Karpas-422 (cell line): ENCODE results near the gene MXD4. TPM values are rescaled to one million over a fixed set of nuclear protein-coding genes. Genes with fewer than 3 reads are reported as not detected.

Experiments
- DNase-seq: peaks from one replicate; pipeline ENCODE4 v3.0.0-alpha.2; 2015
- H2AFZ ChIP-seq: fragments of 200-600 bp; sonication (generic); 2 replicates; pipeline ENCODE4 v1.6.1; 2014; ENCODE audit warnings: antibody characterized with exemption, low read length, mixed read lengths
- H3K27ac ChIP-seq: fragments of 200-600 bp; sonication (generic); 2 replicates; pipeline ENCODE4 v1.5.1; 2014; ENCODE audit warnings: mild to moderate bottlenecking, low read length, moderate library complexity
- H3K27me3 ChIP-seq: fragments of 200-600 bp; sonication (generic); 2 replicates; pipeline ENCODE4 v1.6.1; 2014; ENCODE audit warnings: low read length, mixed read lengths
- H3K36me3 ChIP-seq: fragments of 200-600 bp; sonication (generic); 2 replicates; pipeline ENCODE4 v1.6.1; 2014; ENCODE audit warnings: low read length, mixed read lengths; ENCODE audit not compliant: insufficient read depth
- H3K4me1 ChIP-seq: fragments of 200-600 bp; sonication (generic); 2 replicates; pipeline ENCODE4 v1.6.1; 2014; ENCODE audit warnings: mild to moderate bottlenecking, low read length, mixed read lengths
- H3K4me2 ChIP-seq: fragments of 200-600 bp; sonication (generic); 2 replicates; pipeline ENCODE4 v1.6.1; 2014; ENCODE audit warnings: low read length, low read depth, mild to moderate bottlenecking; ENCODE audit not compliant: poor library complexity, severe bottlenecking
- H3K4me3 ChIP-seq: fragments of 200-600 bp; sonication (generic); 2 replicates; pipeline ENCODE4 v1.5.1; 2014; ENCODE audit warnings: mild to moderate bottlenecking, antibody characterized with exemption, low read length, mixed read lengths
- H3K79me2 ChIP-seq: fragments of 200-600 bp; sonication (generic); 2 replicates; pipeline ENCODE4 v1.6.1; 2014; ENCODE audit warnings: mild to moderate bottlenecking, low read length, mixed read lengths
- H3K9ac ChIP-seq: fragments of 200-600 bp; sonication (generic); 2 replicates; pipeline ENCODE4 v1.6.0; 2014; ENCODE audit warnings: low read length
- H3K9me2 ChIP-seq: fragments of 200-600 bp; sonication (generic), shearing (Covaris generic); replicated peaks from 2 replicates; pipeline ENCODE4 v1.6.0; 2014; ENCODE audit warnings: mild to moderate bottlenecking, low read length, moderate library complexity; ENCODE audit not compliant: insufficient read depth
- H3K9me3 ChIP-seq: fragments of 300-700, 200-600 bp; sonication (generic); 2 replicates; pipeline ENCODE4 v1.6.1; 2014; ENCODE audit warnings: low read length, mixed read lengths
- H4K20me1 ChIP-seq: fragments of 200-600 bp; sonication (generic); 2 replicates; pipeline ENCODE4 v1.6.1; 2014; ENCODE audit warnings: mild to moderate bottlenecking, antibody characterized with exemption, low read length, low read depth; ENCODE audit not compliant: insufficient read depth
- total RNA-seq: library from RNA; depleted of rRNA; stranded (reverse); fragments of >200 nt; shearing (Covaris generic); gene quantifications from 2 replicates; pipeline ENCODE4 v1.2.3, GENCODE V29; 2014; ENCODE audit warnings: low replicate concordance

The MXD4 gene
- total RNA-seq, 1 experiment from 2014 or later: 33.2 TPM

DNA sequence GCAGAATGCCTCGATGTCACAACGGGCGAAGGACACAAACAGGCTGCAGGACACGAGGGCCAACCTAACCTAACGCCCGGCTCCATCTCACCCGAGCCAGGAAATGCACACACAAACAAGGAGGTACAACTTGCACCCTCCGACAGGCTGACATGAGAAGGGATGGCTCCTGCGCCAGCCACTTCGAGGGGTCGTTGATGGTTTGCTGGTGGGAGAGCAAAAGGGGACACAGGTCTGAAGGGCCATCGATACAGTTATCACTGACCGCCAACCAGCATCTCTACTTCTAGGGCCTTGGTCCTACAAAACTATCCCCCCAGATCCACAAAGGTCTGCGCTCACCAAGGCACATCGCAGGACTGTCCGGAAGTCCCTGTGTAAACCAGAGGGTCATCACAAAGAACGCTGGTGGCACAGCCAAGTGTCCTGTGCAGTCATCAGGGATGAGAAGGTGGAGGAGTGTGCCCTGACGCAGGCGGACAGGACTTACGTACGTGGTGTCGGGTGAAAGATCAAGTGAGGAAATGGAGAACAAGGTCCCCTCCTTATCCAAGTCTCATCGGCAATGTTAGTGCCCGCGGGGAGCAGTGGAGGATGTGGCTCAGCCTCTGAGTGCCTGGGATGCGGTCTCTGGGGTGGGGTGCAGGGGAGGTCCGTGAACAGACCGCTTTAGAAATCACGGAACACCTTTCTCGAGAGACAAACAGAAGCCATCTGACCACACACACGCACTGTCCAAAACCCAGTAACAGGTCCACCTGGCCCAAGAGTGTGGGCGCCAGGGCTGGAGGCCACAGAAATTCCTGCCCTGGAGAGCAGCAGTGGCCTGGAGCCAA lies 7.0 kb downstream of the MXD4 start:
- no peak overlapping the region for H2AFZ ChIP-seq
- no peaks in the 10 kb centered on the region for H3K27me3 ChIP-seq
- no peaks in the 10 kb centered on the region for H3K36me3 ChIP-seq
- H3K9me3 ChIP-seq: no peaks in the 10 kb centered on the region
- H3K4me1 ChIP-seq: peaks cover 1% of the 10 kb centered on the region
- H3K9ac ChIP-seq: no peak overlapping the region
- H3K4me3 ChIP-seq: no peak overlapping the region
- no peak overlapping the region for H3K4me2 ChIP-seq
- H4K20me1 ChIP-seq: peaks cover 12% of the 10 kb centered on the region; the same call in 1 of the 2 replicates
- H3K27ac ChIP-seq: no peak overlapping the region
- H3K79me2 ChIP-seq: peaks cover 21% of the 10 kb centered on the region
- DNase-seq: no peak
- H3K9me2 ChIP-seq: no peaks in the 10 kb centered on the region

DNA sequence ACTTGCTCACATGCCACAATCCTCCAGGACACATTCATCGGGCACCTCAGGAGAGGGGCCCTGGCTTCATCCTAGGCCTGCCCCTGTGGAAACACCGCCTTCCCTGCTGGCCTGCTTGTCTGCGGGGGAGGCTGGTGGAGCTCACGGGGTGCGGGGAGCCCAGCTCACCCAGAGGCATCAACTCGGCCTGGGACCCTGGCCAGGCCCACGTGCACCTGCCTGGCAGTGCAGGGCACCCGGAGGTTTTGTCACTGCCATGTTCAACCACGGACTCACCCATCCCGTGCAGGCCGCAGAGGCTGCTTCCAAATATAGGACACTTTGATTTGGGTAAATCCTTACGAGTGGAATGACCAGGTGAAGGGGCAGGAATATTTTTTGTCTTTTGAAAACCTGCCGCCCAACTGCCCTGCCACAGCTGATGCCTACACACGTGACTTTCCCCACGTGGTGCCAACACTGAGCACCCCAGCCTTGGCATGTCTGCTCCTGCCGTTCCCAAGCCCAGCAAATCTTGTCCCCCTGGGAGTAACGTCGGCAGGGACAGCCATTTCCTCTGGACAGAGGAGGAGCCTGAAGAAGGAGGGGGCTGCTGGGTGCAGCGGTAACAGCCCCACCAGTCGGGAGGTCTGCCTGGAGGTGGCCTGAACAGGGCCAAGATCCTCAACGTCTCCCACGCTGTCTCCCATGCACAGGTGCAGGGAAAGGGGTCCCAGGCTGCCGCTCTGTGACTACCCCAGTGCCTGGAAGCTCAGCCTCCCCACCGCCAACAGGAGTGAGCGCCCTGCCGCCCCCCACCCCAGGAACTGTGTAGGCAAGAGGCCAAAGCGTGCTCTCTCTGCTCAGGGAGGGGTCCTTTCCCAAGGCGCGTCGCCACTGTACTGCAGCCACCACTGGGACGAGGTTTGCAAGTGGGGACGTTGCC lies 8.5 kb downstream of the MXD4 start:
- H2AFZ ChIP-seq: no peak overlapping the region
- H3K27ac ChIP-seq: no peak overlapping the region
- no peaks in the 10 kb centered on the region for H4K20me1 ChIP-seq
- no peak overlapping the region for H3K9ac ChIP-seq
- no peaks in the 10 kb centered on the region for H3K36me3 ChIP-seq
- no peak for DNase-seq
- peaks cover 7% of the 10 kb centered on the region; the same call in 1 of the 2 replicates for H3K79me2 ChIP-seq
- no peak overlapping the region for H3K4me3 ChIP-seq
- no peak overlapping the region for H3K4me2 ChIP-seq
- no peaks in the 10 kb centered on the region for H3K27me3 ChIP-seq
- no peaks in the 10 kb centered on the region for H3K9me2 ChIP-seq
- no peaks in the 10 kb centered on the region for H3K9me3 ChIP-seq
- no peaks in the 10 kb centered on the region for H3K4me1 ChIP-seq

DNA sequence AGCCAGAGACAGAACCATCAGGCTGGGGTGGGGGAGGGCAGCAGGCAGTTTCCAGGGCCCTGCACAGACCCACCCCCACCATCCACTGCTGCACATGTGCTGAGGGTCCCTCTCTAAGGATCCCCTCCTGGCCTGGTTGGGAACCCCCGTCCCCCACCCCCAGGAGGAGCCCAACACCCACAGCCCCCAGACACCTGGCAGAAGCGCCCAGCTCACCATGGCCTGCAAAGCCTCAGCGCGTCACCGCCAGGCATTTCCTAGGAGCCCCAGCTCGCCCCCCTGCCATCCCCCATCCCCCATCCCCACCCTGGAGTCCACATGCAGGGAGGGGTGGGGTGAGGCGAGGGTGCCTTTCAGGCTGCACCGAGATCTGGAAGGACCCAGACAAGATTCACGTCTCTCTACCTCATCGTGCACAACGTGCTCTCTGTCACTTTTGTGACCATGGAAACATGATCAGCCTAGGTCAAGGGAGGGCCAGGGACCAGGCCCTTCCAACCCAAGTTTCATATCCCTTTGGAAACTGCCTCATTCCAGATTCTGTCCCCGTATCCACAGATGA lies 9.3 kb downstream of the MXD4 start:
- Histone ChIP-seq H3K9me3 (no peaks in the 10 kb centered on the region), H3K27ac (no peak overlapping the region), H3K79me2 (peaks cover 3% of the 10 kb centered on the region; the same call in 1 of the 2 replicates), H3K9me2 (no peaks in the 10 kb centered on the region), H3K9ac (no peak overlapping the region), H2AFZ (no peak overlapping the region), H3K4me2 (no peak overlapping the region), H3K27me3 (no peaks in the 10 kb centered on the region), H3K4me1 (no peaks in the 10 kb centered on the region), H4K20me1 (no peaks in the 10 kb centered on the region), H3K36me3 (no peaks in the 10 kb centered on the region), H3K4me3 (no peak overlapping the region)
- DNase-seq: no peak

DNA sequence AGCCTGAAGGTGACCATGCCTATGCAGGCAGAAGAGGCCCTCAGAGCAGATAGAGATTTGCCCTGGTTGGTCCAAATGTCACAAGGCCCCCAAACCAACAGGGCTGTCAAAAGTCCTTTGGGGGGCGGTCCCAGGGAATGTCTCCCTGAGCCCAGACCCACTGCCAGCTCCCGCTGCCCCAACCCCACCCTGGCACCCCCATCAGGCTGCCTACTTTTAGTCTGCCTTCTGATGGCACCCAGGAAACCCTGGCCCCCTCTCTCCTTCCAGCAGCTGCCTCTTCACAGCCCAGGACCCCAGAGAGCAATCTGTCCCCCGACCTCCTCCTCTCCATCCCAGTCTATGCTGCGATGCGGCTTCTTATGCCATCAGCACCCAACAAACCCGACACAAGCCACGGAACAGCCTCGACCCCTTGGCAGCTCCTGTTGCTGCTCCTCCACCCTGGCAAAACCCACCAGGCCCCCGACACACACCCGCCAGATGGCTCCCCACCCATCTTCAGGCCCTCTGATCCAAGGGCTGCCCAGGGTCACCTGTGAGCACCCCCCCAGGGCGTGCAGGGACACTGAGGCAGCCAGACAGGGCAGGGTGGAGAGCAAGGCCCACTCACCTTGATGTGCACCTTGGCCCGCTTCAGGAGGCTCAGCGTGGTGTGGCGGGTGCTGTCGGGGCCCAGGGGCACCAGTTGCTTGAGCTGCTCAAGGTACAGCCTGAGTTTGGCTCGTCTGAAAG lies 9.9 kb downstream of the MXD4 start:
- Histone ChIP-seq H3K27me3 (no peaks in the 10 kb centered on the region), H3K4me1 (no peaks in the 10 kb centered on the region), H3K4me2 (no peak overlapping the region), H3K9me3 (no peaks in the 10 kb centered on the region), H3K9me2 (no peaks in the 10 kb centered on the region), H4K20me1 (no peaks in the 10 kb centered on the region), H3K27ac (no peak overlapping the region), H3K79me2 (no peaks in the 10 kb centered on the region), H2AFZ (no peak overlapping the region), H3K36me3 (no peaks in the 10 kb centered on the region), H3K4me3 (no peak overlapping the region), H3K9ac (no peak overlapping the region)
- no peak for DNase-seq

DNA sequence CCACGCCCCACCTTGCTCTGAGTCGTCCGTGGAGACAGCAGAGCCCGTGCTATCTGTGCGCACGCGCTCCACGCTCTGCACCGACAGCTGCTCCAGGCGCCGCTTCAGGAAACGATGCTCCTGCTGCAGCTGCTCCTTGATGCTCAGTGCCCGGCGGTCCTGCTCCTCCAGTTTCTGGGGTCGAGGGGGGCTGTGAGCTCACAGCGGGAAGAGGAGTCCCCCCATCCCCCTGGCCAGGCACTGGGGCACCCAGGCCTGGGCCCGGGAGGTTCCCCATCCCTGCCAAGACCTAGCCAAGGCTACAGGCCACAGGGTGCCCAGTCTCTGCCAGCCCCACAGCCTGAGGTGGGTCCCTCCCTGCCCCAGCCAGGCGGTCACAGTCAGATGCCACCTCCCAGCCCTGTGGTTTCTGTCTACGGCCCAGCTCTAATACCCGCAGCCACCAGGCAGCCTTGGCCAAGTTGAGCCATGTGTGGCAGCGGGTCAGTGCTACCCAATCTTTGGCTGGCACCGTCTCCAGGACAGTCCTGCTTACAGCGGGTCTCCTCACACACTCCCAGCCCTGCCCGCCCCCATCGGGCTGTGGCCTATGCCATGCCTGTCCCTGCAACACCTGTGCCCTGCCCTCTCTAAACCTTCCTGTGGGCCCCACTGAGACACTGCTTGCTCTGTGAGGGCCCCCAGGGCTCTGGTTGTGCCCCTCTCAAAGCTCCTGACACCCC lies 10.7 kb downstream of the MXD4 start:
- Histone ChIP-seq H3K9me3 (no peaks in the 10 kb centered on the region), H3K9me2 (no peaks in the 10 kb centered on the region), H3K4me1 (no peaks in the 10 kb centered on the region), H3K27me3 (no peaks in the 10 kb centered on the region), H3K79me2 (no peaks in the 10 kb centered on the region), H3K4me2 (no peak overlapping the region), H3K4me3 (no peak overlapping the region), H3K9ac (no peak overlapping the region), H2AFZ (no peak overlapping the region), H4K20me1 (no peaks in the 10 kb centered on the region), H3K27ac (no peak overlapping the region), H3K36me3 (no peaks in the 10 kb centered on the region)
- DNase-seq: no peak

DNA sequence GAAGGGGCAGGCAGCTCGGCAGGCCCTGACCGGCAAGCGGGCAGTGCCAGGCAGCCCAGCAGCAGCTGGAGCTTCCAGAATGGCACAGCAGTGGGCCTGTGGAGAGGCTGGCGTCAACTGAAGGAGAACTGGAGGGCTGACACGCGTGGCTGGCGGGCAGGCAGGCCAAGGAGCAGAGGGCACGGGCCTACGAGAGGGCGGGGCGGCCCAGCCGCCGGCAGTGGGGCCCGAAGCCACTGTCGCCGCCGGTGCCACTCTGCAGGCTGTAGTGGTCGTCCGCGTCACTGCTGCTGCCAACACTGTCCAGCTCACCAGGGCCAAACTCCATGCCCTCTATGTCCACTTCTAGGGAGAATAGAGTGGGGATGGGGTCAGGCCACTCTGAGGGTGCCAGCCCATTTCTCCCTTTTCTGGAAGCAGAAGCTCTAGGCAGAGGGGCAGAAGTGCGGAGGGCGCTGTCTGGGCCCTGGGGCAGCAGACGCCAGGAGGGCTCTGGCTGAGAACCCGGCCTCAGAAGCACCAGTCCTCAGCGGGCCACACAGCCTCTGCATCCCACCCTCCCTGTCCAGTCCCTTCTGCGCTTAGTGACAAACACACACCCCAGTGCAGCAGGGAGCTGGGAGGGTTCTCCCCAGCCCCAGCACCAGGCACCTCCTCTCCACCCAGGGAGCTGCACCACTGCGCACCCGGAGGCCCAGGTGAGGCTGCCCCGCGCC lies 11.4 kb downstream of the MXD4 start:
- no peak overlapping the region for H3K9ac ChIP-seq
- no peak overlapping the region for H3K27ac ChIP-seq
- H3K36me3 ChIP-seq: no peaks in the 10 kb centered on the region
- no peak for DNase-seq
- H2AFZ ChIP-seq: no peak overlapping the region
- no peaks in the 10 kb centered on the region; the same call in 1 of the 2 replicates for H3K4me1 ChIP-seq
- H3K27me3 ChIP-seq: no peaks in the 10 kb centered on the region
- H3K4me2 ChIP-seq: no peak overlapping the region
- no peaks in the 10 kb centered on the region for H3K79me2 ChIP-seq
- H3K9me2 ChIP-seq: no peaks in the 10 kb centered on the region
- H4K20me1 ChIP-seq: no peaks in the 10 kb centered on the region
- H3K4me3 ChIP-seq: no peak overlapping the region
- H3K9me3 ChIP-seq: no peaks in the 10 kb centered on the region
